Kidney tubule cell (primary cell): Measurements from ENCODE around the gene IFT81.
"Not testable (repeated sequence)": the region's sequence is repeated elsewhere in the genome, so short reads cannot be mapped to it uniquely, and the experiment has no call there.

ENCODE experiments used
- DNase-seq: peaks from one replicate; pipeline ENCODE4 v3.0.0-alpha.2; 2018; ENCODE audit warnings: low spot score

IFT81 gene, protein sequence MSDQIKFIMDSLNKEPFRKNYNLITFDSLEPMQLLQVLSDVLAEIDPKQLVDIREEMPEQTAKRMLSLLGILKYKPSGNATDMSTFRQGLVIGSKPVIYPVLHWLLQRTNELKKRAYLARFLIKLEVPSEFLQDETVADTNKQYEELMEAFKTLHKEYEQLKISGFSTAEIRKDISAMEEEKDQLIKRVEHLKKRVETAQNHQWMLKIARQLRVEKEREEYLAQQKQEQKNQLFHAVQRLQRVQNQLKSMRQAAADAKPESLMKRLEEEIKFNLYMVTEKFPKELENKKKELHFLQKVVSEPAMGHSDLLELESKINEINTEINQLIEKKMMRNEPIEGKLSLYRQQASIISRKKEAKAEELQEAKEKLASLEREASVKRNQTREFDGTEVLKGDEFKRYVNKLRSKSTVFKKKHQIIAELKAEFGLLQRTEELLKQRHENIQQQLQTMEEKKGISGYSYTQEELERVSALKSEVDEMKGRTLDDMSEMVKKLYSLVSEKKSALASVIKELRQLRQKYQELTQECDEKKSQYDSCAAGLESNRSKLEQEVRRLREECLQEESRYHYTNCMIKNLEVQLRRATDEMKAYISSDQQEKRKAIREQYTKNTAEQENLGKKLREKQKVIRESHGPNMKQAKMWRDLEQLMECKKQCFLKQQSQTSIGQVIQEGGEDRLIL

DNA sequence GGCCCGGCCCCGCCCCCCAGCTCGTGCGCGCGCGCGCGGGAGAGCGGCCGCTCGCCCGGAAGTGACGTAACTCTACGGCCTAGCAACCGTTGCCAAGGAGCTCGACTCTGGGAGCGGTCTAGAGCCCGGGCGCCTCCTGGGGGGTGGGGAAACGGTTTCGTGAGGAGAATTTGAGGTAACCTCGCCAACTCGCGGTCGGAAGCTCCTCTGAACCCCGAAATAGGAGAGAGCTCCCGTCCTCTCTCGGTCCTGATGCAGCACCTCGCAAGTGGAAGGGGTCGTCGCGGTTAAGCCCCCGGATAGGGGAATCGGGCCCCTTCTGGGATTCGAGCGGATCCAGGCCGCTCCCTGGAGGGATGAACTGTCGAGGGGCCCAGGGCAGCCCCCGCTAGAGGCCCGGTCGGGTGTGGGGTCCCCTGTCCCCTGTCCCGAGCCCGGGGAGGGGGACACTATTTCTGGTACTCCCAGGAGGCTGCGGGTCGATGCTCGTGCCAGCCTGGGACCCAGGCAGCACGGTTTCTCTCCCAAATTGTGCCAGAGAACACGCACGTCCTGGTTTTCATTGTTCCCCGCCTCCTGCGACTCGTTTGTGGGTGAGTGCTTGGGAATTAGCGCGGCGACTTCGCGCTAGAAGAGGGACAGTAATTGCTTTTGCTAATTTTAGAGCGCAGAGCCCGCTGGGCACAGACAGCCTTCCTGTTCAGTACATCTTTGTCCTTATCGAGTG, at the start of gene IFT81:
IFT81 (plus strand) TSS at position 89 of the 727 bp plus-strand sequence. CDS start 3,024 bp downstream, outside the sequence.
- peak; percentile 93 for DNase-seq

DNA sequence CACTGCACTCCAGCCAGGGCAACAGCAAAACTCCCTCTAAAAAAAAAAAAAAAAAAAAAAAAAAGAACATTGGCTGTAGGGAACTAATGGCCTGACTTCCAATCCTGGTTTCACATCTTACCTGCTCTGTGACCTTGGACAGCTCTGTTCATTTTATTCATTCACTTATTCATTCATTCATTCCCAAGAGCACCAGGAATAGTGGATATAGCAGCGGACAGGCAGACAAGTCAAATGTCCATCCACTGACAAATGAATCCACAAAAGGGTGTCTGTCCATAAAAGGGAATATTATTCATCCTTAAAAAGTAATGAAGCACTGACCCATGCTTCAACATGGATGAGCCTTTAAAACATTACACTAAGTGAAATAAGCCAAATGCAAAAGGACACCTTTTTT, 48.3 kb upstream of the IFT81 start:
- no peak for DNase-seq

DNA sequence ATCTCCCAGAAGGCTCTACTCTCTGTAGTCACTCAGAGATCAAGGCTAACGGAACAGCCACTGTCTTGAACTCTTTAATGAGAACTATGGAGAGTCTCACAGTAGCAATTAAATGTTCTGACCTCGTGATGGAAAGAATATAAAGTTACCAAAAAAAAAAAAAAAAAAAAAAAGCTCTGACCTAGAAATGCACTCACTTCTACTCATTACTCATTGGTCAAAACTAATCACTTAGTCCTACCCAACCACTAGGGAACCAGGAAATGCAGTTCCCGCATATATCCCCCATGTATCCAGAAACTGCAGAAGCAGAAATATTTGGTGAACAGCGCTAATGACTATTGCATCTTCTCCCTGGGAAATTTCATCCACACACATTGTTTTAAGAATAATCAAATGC, 46.4 kb upstream of the IFT81 start:
- DNase-seq, result no peak

DNA sequence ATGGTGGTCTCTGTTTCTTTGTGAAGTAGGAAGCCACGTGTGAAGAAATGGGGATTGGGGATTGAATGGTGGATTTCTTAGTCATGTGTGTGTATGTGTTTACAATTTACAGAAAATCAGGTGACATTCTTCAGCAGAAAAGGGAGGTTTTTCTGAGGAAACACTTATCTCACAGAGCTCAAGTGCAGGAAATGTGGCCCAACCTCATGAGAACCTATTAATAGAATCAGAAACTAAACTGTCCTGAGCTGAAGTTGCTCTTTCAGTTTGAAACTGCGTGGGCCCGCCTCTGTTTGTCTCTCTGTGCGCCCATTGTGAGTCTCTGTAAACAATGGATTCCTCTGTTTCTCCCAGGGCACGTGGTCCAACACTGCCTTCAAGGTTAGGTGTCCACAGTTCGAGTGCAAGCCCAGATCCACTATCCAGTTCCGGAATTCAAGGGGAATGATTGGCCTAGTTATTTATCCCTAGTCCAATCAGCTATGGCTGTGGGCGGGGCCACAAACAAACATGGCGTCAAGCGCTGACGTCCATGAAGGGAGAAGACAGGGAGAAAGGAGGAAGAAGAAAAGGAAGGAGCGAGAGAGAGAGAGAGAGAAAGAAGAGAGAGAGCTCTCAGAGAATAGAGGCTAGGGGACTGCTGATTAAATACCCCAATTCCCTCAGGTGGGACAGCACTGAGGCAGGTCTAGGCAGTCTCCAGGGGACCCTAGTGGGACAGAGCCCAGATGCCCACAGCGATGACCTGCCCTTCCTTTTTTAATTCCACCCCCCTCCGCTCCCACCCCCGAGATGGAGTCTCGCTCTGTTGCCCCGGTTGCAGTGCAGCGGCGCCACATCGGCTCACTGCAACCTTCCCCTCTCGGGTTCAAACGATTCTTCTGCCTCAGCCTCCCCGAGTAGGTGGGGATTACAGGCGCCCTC, 44.4 kb upstream of the IFT81 start:
- no peak for DNase-seq

DNA sequence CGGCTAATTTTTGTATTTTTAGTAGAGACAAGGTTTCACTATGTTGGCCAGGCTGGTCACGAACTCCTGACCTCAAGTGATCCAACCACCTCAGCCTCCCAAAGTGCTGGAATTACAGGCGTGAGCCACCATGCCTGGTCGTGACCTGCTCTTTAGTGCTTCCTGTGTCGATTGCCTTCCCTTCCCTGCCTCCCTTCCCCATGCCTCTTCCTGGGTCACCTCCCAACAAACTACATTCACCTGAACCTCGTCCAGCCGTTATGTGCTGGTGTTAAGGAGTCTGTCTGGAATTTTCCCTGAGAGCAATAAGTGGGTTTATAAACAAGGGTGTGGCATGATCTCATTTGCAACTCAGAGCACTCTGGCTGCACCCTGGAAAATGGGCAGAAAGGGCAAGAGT, 43.7 kb upstream of the IFT81 start:
- DNase-seq, result no peak

DNA sequence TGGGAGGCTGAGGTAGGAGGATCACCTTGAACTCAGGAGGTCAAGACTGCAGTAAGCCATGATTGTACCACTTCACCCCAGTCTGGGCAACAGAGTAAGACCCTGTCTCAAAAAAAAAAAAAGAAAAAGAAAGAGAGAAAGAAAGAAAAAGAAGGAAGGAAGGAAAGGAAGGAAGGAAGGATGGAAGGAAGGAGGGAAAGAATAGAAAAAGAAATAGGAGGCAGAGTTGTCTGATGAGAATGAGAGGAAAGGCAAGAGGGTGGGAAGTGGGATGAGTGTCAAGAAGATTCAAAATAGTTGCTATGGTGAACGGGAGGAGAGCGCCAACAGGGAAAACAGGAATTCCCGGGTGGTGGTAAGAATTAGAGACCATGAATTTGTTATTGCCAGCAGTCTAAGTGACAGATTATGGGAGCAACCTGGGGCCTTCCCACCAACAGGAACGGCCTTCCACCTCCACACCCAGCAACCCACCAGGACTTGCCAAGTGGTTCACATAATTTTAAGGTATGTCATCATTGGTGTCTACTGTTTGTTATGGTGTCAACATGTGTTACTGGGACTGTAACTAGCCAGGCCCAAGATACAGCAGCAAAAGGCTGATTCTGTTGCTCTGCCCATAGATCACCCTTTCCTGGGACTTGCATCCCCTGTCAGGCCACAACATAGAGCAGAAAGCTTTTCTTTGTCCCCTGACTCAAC, 39.7 kb upstream of the IFT81 start:
- DNase-seq, result no peak

DNA sequence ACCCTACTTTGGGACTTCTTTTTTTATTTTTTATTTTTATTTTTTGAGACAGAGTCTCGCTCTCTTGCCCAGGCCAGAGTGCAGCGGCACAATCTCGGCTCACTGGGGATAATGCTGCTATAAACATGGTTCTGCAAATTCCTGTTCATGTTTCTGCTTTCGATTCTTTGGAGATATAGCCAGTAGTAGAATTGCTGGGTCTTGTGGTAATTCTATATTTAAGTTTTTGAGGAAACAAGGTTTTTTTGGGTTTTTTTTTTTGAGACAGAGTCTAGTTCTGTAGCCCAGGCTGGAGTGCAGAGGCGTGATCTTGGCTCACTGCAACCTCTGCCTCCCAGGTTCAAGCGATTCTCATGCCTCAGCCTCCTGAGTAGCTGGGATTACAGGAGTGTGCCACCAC, 35.9 kb upstream of the IFT81 start:
- DNase-seq, result not testable (repeated sequence)

DNA sequence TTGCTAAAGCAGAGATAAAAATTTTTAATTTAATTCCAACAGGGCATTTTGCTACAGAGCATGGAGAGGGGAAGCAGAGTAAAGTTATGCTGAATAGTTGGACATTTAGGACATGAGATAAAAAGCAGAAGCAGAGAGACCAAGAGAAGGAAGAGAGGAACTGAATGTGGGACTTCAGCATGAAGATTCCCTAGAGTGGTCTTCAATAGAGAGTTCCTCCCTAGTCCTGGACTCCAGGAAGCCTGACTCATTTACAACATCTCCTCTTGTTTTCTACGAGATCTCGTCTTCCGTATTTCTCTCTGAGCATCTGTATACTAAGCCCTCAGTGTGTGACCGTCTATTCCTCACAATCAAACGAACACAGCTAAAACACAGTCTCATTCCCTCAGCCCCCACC, 35.2 kb upstream of the IFT81 start:
- no peak for DNase-seq

DNA sequence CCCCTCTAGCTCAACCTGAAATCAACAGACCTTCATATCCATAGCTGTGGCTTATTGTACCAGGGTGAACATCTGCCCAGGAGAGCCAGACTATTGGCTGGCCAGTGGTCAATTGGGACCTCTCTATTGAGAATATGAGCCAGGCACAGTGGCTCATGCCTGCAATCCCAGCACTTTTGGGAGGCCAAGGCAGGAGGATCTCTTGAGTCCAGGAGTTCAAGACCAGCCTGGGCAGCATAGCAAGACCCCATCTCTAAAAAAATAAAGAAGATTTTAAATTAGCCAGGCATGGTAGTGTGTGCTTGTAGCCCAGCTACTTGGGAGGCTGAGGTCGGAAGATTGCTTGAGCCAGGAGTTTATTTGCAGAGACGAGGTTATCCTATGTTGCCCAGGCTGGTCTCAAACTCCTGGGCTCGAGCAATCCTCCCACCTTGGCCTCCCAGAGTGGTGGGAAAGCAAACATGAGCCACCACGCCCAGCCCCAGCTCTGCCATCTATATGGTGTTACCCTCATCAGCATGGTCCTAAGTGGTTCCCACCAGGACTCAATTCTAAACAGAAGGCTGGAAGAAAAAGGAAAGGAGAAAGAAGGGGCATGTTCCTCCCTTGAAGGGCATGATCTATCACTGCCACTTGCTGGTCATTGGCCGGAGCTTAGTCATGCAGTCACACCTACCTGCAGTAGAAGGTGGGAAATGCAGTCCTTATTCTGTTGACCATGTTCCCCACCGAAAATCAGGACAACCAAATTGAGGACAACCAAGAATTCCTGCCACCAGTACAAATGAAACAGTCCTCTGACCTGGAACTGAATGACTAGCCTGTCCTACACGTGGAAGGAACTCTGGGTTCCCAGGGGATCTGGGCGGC, 33.7 kb upstream of the IFT81 start:
- DNase-seq, result no peak

DNA sequence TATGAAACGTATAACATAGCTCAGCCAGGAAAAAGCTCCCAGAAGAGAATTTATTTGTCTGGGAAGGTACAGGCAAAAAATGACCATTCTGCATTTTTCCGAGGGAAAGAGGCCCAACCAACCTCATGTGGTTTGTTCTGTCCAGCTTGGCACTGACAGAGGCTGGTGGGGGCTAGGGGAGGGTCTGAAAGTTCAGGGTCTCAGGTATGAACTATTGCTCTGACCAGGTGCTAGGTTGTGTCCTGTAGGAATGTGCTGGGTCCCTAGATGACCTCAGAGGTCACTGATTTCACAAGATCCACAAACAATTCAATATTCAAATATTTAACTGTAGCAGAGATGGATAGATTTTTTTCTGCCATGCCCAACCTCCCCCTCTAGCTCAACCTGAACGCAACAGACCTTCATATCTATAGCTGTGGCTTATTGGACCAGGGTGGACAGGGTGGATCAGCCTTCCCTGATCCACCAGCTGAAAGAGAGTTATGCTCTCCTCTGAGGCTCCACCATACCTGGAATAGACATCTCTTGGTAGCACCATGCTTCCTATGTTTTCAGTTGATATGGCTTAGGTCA, 32.9 kb upstream of the IFT81 start:
- no peak for DNase-seq

DNA sequence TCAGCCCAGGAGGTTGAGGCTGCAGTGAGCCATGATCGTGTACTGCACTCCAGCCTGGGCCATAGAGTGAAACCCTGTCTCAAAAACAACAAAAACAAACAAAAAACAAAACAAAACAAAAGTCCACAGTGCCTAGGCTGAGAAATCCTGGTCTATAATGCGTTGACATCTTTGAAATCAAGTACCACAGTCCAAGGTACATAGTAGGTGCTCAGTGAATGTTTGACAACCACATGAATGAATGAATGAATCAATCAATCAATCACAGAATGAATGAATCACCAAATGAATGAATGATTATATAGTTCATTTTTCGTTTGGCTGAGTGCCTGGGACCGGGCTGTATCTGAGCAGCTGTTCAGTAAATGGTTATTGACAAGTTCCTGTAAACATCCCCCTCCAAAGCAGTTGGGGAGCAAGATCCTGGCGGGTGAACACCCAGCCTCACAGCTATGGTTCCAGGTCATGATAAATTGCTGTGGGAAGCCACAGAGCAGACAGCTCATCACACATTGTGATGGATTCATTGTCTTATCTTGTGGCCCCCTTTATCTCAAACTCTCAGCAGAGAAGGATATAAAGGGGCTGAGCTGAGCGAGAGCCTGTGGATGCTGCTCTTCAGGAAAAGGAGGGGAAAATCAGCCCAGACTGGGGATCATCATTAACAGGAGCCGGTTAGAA, 30.4 kb upstream of the IFT81 start:
- no peak for DNase-seq

DNA sequence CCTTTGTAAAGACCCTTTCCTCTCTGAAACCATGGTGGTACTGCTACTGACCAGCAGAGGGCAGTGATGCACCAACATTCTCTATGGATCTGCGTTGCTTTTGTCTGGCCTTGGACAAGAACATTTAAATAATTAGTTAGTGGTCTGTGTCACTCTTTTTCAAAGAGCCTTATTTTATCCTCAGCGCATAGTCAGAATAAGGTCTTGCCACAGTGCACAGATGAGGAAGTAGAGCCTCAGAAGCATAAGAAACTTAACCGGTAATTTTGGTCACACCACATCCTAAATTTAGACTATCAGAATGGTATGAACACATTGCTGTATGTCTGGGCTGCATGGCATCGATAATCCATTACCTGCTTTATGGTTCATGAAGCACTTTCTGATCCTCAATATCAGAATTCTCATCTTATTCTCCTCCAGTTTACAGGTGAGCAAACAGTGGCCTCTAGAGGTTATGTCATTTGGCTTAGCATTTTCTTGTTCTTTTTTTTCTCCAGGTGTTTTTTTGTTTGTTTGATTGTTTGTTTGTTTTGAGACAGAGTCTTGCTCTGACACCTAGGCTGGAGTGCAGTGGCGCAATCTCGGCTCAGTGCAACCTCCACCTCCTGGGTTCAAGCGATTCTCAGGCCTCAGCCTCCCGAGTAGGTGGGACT, 23.7 kb upstream of the IFT81 start:
- DNase-seq, result peak; percentile 72

DNA sequence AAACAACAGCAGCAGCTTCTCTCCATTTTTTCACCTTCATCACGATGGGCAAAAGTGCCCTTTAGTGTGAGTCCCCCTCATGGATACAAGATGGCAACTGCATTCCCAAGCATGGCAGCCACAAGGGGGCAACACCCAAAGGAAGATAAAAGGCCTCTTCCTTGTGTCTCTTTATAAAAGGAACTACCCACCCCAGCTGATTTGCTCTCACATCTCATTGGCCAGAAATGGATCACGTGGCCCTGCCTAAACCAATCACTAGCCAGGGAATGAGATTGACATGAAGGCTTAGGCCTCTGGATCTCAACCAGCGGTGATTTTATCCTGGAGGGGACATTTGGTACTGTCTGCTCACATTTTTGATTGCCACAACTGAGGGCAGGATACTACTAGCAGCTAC, 21.9 kb upstream of the IFT81 start:
- peak; percentile 73 for DNase-seq

DNA sequence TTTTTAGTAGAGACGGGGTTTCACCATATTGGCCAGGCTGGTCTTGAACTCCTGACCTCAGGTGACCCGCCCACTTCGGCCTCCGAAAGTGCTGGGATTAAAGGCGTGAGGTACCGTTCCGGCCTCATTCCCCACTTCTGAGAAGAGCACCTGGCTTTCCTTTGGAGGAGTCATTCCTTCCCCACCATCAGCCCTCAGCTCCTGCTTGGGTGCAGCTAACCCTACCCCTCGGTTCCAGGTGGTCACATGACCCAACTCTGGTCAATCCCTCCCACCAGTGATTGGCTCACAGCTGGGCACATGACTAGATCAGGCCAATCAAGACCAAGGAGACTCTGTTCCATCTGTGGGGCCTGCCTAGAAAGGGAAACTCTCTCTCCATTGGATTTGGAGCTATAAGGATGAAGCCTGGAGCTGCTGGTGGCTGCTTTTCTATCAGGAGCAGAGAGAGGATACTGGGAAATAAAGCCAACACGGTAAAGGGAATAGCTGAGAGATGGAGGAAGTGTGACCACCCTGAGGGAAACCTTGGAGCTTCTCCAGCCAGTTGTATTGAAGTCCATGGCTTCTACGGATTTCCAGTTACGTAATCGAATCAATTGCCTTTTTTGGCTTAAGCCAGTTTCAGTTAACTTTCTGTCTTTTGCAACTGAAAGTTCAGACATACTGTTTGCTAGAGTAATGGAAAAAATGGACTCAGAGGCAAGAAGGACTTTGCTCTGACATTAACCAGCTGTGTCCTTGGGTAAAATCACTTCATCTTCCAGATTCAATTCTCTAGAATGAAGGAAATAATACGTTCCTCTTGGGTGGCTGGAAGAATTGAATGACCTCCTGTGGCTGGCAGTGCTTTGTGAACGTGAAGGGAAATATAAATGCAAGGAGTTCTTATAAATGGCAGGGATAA, 19.7 kb upstream of the IFT81 start:
- no peak for DNase-seq

DNA sequence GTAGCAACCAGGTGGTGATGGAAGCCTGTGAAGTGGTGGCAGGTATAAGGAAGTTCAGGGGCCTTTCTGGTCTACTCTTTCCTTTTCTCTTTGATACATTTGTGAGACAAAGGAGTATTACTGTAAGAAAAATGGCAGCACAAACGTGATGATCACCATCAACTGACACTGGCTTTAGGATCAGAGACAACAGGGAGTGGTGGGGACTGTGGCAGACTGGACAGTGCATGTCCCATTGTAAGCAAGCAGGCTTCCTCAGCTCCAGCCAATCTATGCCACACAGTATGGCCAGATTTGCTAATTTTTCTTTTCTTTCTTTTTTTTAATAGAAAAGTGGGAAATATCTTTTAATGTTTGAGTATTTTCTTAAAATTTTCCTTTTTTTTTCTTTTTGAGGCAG, 19.0 kb upstream of the IFT81 start:
- DNase-seq, result no peak

DNA sequence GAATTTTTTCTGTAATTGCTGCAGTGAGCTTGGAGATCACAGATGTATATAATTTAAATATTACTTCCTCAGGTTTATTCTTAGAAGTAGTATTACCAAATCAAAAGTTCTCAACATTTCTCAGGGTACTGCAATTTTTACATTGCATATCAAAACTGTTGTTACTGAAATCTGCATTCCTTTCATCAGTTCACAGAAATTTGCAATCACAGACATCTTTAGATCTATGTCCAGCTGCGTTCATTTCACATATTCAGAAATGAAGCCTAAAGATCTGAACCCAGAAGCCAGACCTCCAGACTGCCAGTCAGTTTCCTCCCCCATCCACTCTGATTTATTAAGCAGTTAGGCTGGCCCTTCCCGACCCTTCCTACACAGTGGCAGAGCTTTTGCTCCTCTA, 18.2 kb upstream of the IFT81 start:
- DNase-seq, result no peak
